Body of pancreas (tissue), 4 donors: ENCODE measurements around the gene TRMU. TPM values are rescaled to one million over a fixed set of nuclear protein-coding genes. Genes with fewer than 3 reads are reported as not detected.
A peak's percentile ranks its signal among the peaks of the same experiment; 100 is the strongest.

Experiments
- ATAC-seq: fragments of 150-250 bp; one replicate; pipeline ENCODE4 v1.9.1; 2016
- DNase-seq, 4 donors: peaks; one replicate each; pipeline ENCODE4 v3.0.0-alpha.2; 2019
- H3K27ac ChIP-seq, 4 donors: fragments of 200-600 bp; sonication (generic); 1 replicate in 3 of 4; 2 replicates in 1 of 4; pipeline versions ENCODE4 v1.5.1 to v1.6.1; 2016 to 2019; ENCODE audit warnings: mild to moderate bottlenecking in 1 of 4, mixed read lengths in 1 of 4, moderate library complexity in 1 of 4
- H3K27me3 ChIP-seq, 2 donors: fragments of 200-600 bp; sonication (generic); one replicate each; pipeline ENCODE4 v1.6.0; 2016; ENCODE audit warnings: mild to moderate bottlenecking in 1 of 2
- H3K36me3 ChIP-seq, 2 donors: fragments of 200-600 bp; sonication (generic); replicated peaks in 1 of 2; 2 replicates each; pipeline ENCODE4 v1.5.1; 2016; ENCODE audit warnings: low read depth in 2 of 2; ENCODE audit not compliant: insufficient read depth in 1 of 2
- H3K4me1 ChIP-seq: fragments of 200-600 bp; sonication (generic); one replicate; pipeline ENCODE4 v1.6.0; 2016
- H3K4me3 ChIP-seq, 2 donors: fragments of 200-600 bp; sonication (generic); 1 replicate in 1 of 2; 2 replicates in 1 of 2; pipeline ENCODE4 v1.5.1; 2016 to 2019
- H3K9me3 ChIP-seq, 3 donors: fragments of 200-600 bp; sonication (generic); 1 replicate in 2 of 3; 2 replicates in 1 of 3; pipeline ENCODE4 v1.5.1; 2016
- POLR2A ChIP-seq, 3 donors: fragments of 450-650 bp; IDR thresholded peaks; one replicate each; pipeline ENCODE4 v1.6.1; 2016; ENCODE audit warnings: antibody characterized with exemption in 3 of 3, mild to moderate bottlenecking in 2 of 3
- WGBS, 2 donors: methylation state at CpG; one replicate each; pipeline ENCODE4 v1.1.5; 2017; 5-methylcytosine and 5-hydroxymethylcytosine counted together
- intact Hi-C: fragments of 100-400 bp; cut with DNase I; formaldehyde crosslinking; loops from one replicate; pipeline ENCODE4 v1.15.1; 2023
- total RNA-seq, 2 donors: library from RNA; depleted of rRNA; stranded (reverse); fragments of >200 nt; gene quantifications; one replicate each; pipeline ENCODE4 v1.1.0, GENCODE V29; 2016
- TF ChIP-seq, protein P1 (sequence below), 7 experiments: fragments of 450-650 bp in 4 of 7; fragments of 200-600 bp in 3 of 7; sonication (generic) in 3 of 7; IDR thresholded peaks; one replicate each; pipeline ENCODE4 v1.5.1; 2016 to 2019; ENCODE audit warnings: antibody characterized with exemption in 7 of 7

Gene TRMU
- total RNA-seq, 2 donors from 2014 or later = 34.2 to 43.5 TPM

DNA sequence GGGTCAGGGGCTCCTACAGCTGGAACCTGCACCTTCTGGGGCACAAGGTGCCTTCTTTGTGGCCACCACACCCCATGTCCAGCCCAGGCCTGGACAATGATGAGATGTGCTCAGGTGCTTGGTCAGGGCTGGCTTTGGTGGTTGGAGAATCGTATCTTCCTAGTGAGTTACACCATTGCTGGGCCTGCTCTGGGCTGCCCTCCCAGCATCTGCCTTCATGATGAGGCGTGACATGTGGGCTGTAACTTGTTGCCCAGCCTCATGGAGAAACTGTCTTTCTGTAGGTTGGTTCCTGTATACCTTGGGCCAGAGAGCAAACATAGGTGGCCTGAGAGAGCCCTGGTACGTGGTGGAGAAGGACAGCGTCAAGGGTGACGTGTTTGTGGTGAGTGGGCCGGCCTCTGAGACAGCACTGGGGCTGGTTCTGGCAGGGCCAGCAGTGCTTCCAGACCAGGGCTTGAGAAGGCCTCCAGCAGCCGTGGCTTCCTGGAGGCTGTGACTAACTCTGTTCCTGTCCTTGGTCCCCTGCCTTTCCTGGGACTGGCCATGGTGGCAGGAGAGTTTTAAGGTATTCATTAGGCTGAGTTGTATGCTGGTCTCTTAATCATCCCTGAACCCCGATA is 18.1 kb downstream of the TRMU start:
- Histone ChIP-seq H3K36me3 (peaks cover 9 to 15% of the 10 kb centered on the region in 2 donors), H3K9me3 (no peaks in the 10 kb centered on the region), H3K27ac (peak overlapping the region; percentile 66 to 72 (median 69)), H3K4me1 (peaks cover 61% of the 10 kb centered on the region), H3K27me3 (no peaks in the 10 kb centered on the region), H3K4me3 (no peak overlapping the region)
- TF ChIP-seq, protein P1, sequence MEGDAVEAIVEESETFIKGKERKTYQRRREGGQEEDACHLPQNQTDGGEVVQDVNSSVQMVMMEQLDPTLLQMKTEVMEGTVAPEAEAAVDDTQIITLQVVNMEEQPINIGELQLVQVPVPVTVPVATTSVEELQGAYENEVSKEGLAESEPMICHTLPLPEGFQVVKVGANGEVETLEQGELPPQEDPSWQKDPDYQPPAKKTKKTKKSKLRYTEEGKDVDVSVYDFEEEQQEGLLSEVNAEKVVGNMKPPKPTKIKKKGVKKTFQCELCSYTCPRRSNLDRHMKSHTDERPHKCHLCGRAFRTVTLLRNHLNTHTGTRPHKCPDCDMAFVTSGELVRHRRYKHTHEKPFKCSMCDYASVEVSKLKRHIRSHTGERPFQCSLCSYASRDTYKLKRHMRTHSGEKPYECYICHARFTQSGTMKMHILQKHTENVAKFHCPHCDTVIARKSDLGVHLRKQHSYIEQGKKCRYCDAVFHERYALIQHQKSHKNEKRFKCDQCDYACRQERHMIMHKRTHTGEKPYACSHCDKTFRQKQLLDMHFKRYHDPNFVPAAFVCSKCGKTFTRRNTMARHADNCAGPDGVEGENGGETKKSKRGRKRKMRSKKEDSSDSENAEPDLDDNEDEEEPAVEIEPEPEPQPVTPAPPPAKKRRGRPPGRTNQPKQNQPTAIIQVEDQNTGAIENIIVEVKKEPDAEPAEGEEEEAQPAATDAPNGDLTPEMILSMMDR (IDR thresholded peaks at IDR 0.05) = no peak
- no peak for TF ChIP-seq POLR2A (IDR thresholded peaks at IDR 0.05)
- DNase-seq = peak in 1 of 4 donors; percentile 49
- ATAC-seq = no peak
- WGBS, 2 donors = 60 to 68% methylated on average over 7 to 8 of the region's 8 CpGs
- intact Hi-C loops = no loop called here

DNA sequence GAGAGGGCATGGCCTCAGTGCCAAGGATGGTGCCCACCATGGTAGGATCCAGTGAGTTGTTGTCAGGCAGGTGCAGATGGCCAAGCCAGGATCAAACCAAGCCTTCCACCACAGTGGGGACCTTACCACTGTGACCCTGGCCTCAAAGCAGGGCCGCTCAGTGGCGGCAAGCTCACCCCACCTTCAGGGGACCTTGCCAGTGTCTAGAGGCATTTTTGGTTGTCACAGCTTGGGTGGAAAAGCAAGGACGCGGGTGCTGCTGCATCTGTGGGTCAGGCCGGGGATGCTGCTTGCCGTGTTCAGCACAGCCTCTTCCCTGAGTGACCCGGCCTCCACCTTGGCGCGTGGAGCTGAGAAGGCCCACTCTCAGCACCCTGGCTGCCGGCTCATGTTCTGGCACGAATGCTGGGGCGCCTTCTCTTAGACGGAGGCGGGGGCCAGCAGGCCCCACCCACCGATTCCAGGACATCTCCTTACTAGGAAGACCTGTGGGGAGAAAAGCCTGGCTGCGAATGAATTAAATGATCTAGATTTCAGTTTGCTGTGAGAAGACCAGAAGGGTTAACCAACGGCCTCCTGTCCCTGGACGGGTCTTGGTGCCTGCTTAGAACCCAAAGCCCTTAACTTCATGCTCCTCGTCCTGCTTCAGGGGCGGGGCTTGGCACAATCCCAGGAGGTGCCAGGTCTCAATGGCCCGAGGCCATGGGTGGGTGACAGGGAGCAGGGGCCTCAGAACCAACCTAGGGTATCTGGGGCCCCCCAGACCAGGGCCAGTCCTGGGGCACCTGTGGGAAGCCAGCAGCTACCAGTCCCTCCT is 18.9 kb downstream of the TRMU start:
- no peaks in the 10 kb centered on the region for H3K9me3 ChIP-seq
- intact Hi-C loops = no loop called here
- ATAC-seq = no peak
- H3K4me1 ChIP-seq = peaks cover 53% of the 10 kb centered on the region
- H3K27ac ChIP-seq = no peak overlapping the region
- H3K27me3 ChIP-seq = no peaks in the 10 kb centered on the region
- TF ChIP-seq POLR2A (IDR thresholded peaks at IDR 0.05) = no peak
- TF ChIP-seq, protein P1 (IDR thresholded peaks at IDR 0.05) = no peak
- peaks cover 9 to 15% of the 10 kb centered on the region in 2 donors for H3K36me3 ChIP-seq
- 52 to 77% methylated on average over 5 to 21 of the region's 21 CpGs for WGBS, 2 donors
- H3K4me3 ChIP-seq = no peak overlapping the region
- DNase-seq = no peak

DNA sequence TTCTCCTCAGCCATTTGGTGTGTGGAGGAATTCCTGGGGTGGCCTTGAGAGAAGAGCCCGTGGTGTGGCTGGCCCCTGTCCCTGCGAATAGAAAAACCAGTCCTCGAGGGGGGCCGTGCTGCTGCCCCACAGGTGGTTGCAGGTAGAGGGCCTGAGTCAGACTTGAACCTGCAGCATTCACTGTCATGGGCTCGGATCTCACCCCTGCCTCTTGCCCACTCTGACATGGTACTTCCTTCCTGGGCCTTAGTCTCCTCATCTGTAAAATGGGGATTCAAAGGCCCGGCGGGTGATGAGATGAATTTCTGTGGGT is 19.4 kb downstream of the TRMU start:
- Histone ChIP-seq H3K27ac (no peak overlapping the region), H3K4me3 (no peak overlapping the region), H3K36me3 (peaks cover 9 to 15% of the 10 kb centered on the region in 2 donors), H3K27me3 (no peaks in the 10 kb centered on the region), H3K4me1 (peaks cover 48% of the 10 kb centered on the region), H3K9me3 (no peaks in the 10 kb centered on the region)
- ATAC-seq = no peak
- intact Hi-C loops = loop anchor here (5.0 kb wide), 1 partner anchor 37 kb away; no protein-coding TSS in a partner anchor
- WGBS, 2 donors = 53 to 60% methylated on average over 2 to 7 of the region's 7 CpGs
- TF ChIP-seq, protein P1 (IDR thresholded peaks at IDR 0.05) = no peak
- no peak for TF ChIP-seq POLR2A (IDR thresholded peaks at IDR 0.05)
- DNase-seq = no peak

DNA sequence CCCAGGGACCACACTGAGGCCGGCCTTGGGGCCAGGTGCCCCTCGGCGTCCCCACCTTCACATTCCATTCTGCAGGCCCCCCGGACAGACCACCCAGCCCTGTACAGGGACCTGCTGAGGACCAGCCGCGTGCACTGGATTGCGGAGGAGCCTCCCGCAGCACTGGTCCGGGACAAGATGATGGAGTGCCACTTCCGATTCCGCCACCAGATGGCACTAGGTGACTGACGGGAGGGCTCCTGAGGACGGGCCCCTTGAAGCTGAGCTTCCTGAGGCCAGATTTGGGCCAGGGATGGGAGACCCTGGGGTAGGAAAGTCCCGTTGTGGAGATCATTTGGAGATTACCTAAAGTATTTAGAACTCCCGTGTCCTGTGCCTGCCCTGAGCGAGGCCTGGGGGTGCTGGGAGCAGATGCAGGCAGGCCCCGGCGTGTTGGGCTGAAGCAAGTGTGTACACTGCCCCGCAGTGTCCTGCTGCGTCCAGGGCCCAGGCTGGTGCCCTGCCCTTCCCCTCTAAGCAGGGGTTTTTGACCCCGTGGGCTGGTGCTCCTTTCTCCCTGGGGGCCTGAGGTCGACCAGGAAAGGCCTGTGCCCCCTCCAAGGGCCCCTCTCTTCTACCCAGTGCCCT is 20.0 kb downstream of the TRMU start:
- WGBS, 2 donors = 59 to 80% methylated on average over 5 to 22 of the region's 22 CpGs
- no peak overlapping the region for H3K4me3 ChIP-seq
- no peaks in the 10 kb centered on the region for H3K9me3 ChIP-seq
- intact Hi-C loops = loop anchor here (5.0 kb wide), 1 partner anchor 37 kb away; no protein-coding TSS in a partner anchor
- peaks cover 42% of the 10 kb centered on the region for H3K4me1 ChIP-seq
- peak; percentile 65 to 81 (median 77) for DNase-seq
- peak; percentile 40 for ATAC-seq
- H3K27ac ChIP-seq = no peak overlapping the region
- TF ChIP-seq, protein P1 (IDR thresholded peaks at IDR 0.05) = peak; percentile 54 to 82 (median 65)
- TF ChIP-seq POLR2A (IDR thresholded peaks at IDR 0.05) = no peak
- H3K36me3 ChIP-seq = peaks cover 7 to 14% of the 10 kb centered on the region in 2 donors
- no peaks in the 10 kb centered on the region for H3K27me3 ChIP-seq
